Hematopoietic multipotent progenitor cell treated with erythropoietin and hydrocortisone succinate and interleukin-3 and kit ligand, for 4 days (in vitro differentiated cells): ENCODE results near the gene DNAH14.
A peak's percentile ranks its signal among the peaks of the same experiment; 100 is the strongest.
"Not testable (repeated sequence)": the region's sequence is repeated elsewhere in the genome, so short reads cannot be mapped to it uniquely, and the experiment has no call there.

Experiments used
- DNase-seq: peaks from one replicate; pipeline ENCODE4 v3.0.0-alpha.2; 2015

DNAH14 gene

GRCh38 chr1:225004396-225004795 lies 74.9 kb downstream of the DNAH14 start:
- DNase-seq, result no peak

DNA sequence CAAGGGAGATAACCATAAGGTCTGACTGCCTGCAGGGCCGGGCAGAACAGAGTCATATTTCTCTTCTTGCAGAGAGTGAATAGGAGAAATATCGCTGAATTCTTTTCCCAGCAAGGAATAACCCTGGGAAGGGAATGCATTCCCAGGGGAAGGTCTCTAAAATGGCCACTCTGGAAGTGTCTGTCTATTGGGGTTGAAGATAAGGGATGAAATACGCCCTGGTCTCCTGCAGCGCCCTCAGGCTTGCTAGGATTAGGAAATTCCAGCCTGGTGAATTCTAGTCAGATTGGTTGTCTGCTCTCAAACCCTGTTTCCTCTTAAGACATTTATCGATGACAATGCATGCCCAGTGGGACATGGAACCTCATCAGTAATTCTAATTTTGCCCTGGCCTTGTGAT lies 76.9 kb downstream of the DNAH14 start:
- DNase-seq, result not testable (repeated sequence)

- DNase-seq, result not testable (repeated sequence)
These were observed 78.6 kb downstream of the DNAH14 start for GRCh38 chr1:225008050-225008449.

DNA sequence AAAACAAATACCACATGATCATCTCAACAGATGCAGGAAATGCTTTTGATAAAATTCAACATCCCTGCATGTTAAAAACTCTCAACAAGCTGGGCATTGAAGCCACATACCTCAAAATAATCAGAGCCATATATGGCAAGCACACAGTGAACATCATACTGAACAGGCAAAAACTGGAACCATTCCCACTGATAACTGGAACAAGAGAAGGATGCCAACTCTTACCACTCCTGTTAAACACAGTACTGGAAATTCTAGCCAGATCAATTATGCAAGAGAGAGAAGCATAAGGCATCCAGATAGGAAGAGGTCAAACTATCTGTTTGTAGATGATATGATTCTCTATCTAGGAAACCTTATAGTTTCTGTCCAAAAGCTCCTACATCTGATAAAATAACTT lies 91.6 kb downstream of the DNAH14 start:
- DNase-seq, result no peak

GRCh38 chr1:225026701-225027100 lies 97.2 kb downstream of the DNAH14 start:
- no peak for DNase-seq

- DNase-seq, result not testable (repeated sequence)
These were observed 107.0 kb downstream of the DNAH14 start for GRCh38 chr1:225036441-225036840.

DNA sequence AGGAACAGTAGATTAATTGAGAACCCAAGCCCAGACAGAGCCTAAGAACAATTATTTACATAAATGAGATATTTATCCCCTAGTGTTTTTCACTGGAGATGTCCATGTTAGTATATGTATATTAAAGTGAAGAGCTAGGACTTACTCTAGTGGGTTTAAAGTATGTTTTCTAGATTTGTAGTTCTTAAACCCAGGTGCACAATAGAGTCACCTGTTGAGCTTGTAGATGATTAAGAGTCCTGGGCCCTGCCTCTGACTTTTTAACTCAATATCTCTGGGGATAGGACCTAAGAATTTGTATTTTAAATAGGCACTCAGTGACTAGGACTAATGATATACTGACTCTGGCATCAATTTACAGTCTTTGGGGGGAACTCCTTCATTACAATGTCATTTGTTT lies 112.8 kb downstream of the DNAH14 start:
- no peak for DNase-seq

DNA sequence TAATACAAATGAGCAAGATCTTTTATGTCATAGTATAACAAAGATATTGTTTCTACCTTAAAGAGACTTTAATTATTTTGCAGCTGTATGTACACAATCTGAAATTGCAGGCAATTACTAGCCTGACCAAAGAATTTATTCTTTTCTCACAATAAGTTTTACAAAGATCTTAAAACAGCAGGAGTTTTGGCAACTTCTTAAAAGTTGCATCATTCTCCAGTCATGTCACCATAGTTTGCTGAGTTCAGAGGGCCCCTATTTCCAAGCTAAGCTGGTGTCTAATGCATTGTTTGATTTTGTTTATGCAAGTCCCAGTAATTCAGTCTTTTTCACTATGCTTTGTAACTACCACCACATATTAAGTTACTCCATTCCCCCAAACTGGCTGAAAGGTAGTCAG lies 114.8 kb downstream of the DNAH14 start:
- no peak for DNase-seq

GRCh38 chr1:225049594-225049993 lies 120.1 kb downstream of the DNAH14 start:
- DNase-seq, result no peak

- DNase-seq, result no peak
These were observed 134.2 kb downstream of the DNAH14 start for GRCh38 chr1:225063722-225064121.

- DNase-seq, result no peak
These were observed 141.5 kb downstream of the DNAH14 start for GRCh38 chr1:225070972-225071371.

GRCh38 chr1:225097175-225097574 lies 167.7 kb downstream of the DNAH14 start:
- DNase-seq, result no peak

DNA sequence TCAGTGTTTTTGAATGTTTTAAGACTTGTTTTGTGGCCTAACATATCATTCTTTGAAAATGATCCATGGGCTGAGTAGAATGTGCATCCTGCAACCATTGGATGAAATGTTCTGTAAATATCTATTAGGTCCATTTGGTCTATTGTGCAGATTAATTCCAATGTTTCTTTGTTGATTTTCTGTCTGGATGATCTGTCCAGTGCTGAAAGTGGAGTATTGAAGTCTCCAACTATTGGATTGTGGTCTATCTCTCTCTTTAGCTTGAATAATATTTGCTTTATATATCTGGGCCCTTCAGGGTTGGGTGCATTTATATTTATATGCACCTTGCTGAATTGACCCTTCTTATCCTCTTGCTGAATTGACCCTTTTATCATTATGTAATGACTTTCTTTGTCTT lies 181.5 kb downstream of the DNAH14 start:
- DNase-seq, result no peak

- no peak for DNase-seq
These were observed 183.8 kb downstream of the DNAH14 start for GRCh38 chr1:225113265-225113664.

DNA sequence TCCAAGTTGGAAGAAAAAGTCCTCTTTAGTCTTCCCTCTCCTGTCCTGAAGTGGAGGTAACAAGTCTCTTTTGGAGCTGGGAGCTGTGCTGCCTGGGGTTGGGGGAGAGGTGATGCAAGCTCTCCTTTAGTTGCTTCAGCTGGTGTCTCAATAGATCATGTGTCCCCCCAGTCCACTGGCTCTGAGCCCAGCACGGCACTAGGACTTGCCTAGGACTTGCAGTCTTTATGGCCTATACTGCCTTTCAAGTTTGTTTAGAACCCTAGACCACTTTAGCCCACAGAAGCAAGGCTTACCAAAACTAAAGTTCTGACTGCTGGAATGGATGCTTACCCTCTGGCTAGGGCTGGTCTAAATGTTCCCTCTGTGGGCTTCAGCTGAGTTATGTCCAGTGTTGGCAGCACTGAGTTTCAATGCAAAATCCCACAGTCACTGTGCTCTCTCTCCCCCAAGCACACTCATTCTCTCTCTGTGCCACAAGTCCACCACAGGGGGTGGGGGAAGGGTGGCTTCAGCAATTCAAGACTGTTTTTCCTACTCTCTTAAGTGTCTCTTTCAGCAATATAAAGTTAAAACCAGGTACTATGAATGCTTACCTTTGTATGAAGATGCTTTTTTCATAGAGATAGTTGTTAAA lies 185.0 kb downstream of the DNAH14 start:
- DNase-seq, result peak; percentile 9

GRCh38 chr1:225119307-225119706 lies 189.8 kb downstream of the DNAH14 start:
- no peak for DNase-seq

DNA sequence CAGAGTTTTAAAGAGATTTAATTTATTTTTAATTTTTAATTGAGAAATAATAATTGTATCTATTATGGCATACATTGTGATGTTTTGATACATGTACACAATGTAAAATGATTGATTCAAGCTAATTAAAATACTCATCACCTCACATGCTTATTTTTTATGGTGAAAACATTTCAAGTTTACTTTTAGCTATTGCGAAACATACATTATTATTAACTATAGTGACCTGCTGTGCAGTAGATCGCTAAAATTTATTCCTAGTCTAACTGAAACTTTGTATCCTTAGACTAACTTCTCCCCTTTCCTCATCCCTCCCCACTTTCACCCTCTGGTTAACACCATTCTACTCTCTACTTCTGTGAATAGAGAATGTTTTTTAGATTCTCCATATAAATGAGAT lies 191.6 kb downstream of the DNAH14 start:
- DNase-seq, result no peak

GRCh38 chr1:225131869-225132268 lies 202.4 kb downstream of the DNAH14 start:
- DNase-seq, result no peak

GRCh38 chr1:225137976-225138375 lies 208.5 kb downstream of the DNAH14 start:
- DNase-seq, result no peak

DNA sequence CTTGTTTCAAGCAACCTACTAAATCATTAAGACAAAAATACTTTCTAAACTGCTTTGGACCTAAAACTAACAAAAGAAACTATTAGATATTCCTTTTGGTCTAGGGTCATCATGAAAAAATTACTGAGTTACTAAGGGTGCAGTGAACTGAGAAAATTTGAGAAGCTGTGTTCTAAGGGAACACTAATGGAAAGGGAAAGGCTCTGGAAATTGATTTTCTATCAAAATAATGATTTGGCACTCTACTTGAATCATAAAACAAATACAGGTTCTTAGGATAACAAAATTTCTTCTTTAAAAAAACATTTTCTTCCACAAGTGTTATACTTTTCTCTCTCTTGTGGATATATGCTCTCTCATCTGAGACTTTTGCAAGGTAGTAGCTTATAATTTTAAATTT lies 213.5 kb downstream of the DNAH14 start:
- no peak for DNase-seq

DNA sequence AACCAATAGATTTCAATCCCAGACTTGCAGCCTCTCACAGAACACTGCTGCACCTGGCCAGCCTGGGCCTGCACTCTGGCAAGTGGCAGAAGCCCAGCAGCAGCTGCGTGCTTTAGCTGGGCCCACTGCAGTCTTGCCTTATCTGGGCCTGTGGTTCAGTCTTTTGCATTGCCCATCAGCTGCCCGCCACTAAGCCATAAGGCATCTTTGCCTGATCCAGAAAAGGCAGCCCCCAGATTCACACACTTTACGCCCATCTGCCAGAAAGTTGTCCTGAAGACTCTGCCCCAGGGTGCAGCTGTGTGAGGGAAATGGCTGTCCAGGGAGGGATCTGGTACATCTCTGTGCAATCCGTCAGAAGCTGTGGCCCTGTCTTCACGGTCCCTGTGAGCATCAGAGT lies 217.0 kb downstream of the DNAH14 start:
- DNase-seq, result no peak

DNA sequence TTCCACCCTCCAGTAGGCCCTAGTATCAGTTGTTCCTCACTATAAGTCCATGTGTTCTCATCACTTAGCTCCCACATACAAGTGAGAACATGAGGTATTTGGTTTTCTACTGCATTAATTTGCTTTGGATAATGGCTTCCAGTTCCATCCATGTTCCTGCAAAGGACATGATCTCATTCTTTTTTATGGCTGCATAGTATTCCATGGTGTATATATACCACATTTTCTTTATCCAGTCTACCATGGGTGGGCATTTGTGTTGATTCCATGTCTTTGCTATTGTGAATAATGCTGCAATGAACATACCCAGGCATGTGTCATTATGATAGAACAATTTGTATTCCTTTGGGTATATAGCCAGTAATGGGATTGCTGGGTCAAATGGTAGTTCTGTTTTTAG lies 218.3 kb downstream of the DNAH14 start:
- not testable (repeated sequence) for DNase-seq

- DNase-seq, result no peak
These were observed 222.6 kb downstream of the DNAH14 start for GRCh38 chr1:225152061-225152460.

DNA sequence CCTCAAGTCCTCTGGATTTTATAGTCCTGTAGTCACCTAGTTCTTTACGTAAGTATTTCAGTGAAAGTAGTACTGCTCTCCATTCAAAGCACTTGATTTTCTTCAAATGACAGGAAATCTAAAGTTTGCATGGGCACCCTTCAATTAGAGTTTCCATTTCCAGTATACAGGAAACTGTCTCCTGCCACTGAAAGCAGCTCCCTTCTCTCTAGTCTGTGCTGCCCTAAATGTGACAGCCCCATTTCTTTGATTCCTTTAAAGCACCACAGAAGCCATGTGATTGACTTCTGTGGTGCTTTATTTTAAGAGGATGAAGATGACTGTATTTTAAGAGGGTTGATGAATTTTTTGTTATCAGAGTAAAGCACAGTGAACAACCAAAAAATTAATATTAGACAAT lies 226.1 kb downstream of the DNAH14 start:
- DNase-seq, result no peak

DNA sequence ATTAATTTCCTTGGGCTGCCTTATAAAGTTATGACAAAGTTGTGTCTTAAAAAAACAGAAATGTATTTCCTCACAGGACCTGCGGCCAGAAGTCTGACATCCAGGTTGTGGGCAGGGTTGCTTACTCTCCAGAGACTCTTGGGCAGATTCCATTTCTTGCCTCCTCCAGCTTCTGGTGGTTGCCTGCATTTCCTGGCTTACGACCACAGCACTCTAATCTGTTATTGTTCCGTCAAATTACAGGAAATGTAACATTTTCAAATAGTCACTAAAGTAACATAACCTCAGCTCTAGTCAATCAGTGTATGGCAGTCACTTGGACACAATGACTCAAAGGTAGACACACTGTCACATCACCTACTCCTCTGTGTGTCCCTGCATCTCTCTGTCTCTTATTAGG lies 226.8 kb downstream of the DNAH14 start:
- peak; percentile 75 for DNase-seq

DNA sequence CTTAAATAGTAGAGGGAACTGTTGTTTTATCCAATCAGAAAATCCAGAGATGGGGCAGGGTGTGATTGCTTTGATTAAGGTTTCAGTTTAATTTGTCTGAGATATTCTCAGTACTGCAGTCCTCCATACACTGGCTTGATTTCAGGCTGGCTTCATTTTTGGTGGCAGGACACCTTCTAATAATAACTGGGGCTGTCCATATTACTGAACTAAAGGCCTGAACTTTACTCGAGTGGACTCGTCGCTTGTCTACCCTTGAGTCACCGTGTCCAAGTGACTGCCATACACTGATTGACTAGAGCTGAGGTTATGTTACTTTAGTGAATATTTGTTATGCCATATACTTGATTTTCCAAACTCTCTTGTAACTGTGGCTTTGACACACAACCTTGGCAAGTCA lies 228.8 kb downstream of the DNAH14 start:
- no peak for DNase-seq
